Testis (tissue), 3 donors: ENCODE results near the gene SEPTIN5. TPM values are rescaled to one million over a fixed set of nuclear protein-coding genes. Genes with fewer than 3 reads are reported as not detected.
A peak's percentile ranks its signal among the peaks of the same experiment; 100 is the strongest.

Experiments
- DNase-seq: peaks from one replicate; pipeline ENCODE4 v3.0.0-alpha.2; 2019
- H3K27ac ChIP-seq, 2 donors: fragments of 200-600 bp; sonication (generic); one replicate each; pipeline ENCODE4 v1.5.1; 2019
- H3K27me3 ChIP-seq: fragments of 200-600 bp; sonication (generic); one replicate; pipeline ENCODE4 v1.5.1; 2019
- H3K36me3 ChIP-seq: fragments of 200-600 bp; sonication (generic); one replicate; pipeline ENCODE4 v1.5.1; 2017; ENCODE audit warnings: low read depth; ENCODE audit errors: missing control alignments
- H3K4me1 ChIP-seq: fragments of 200-600 bp; sonication (generic); one replicate; pipeline ENCODE4 v1.5.1; 2019
- H3K4me3 ChIP-seq, 2 donors: fragments of 200-600 bp; sonication (generic); one replicate each; pipeline ENCODE4 v1.5.1; 2017 to 2019
- H3K9me3 ChIP-seq: fragments of 200-600 bp; sonication (generic); one replicate; pipeline ENCODE4 v1.5.1; 2017
- POLR2A ChIP-seq: fragments of 450-650 bp; IDR thresholded peaks from one replicate; pipeline ENCODE4 v1.6.1; 2017; ENCODE audit warnings: antibody characterized with exemption, mild to moderate bottlenecking, moderate library complexity
- WGBS, 2 donors: methylation state at CpG; one replicate each; pipeline ENCODE4 v1.1.5; 2018; 5-methylcytosine and 5-hydroxymethylcytosine counted together
- intact Hi-C: fragments of 100-400 bp; cut with DNase I; formaldehyde crosslinking; loops from one replicate; pipeline ENCODE4 v1.15.1; 2023; ENCODE audit warnings: low total_unique reads
- polyA plus RNA-seq: library from polyadenylated mRNA; stranded (reverse); fragments of 350-450 nt; fragmentation: Illumina TruSeq; extraction: RNeasy Lipid Tissue Mini Kit (QIAGEN cat#74804); gene quantifications from one replicate; pipeline ENCODE4 v1.2.3, GENCODE V29; 2014; ENCODE audit warnings: low read depth, low replicate concordance; ENCODE audit not compliant: insufficient read depth
- total RNA-seq, 2 donors: library from RNA; depleted of rRNA; stranded (reverse); fragments of >200 nt; gene quantifications; one replicate each; pipeline ENCODE4 v1.2.3, GENCODE V29; 2016
- TF ChIP-seq, protein P1 (sequence below), 3 experiments: fragments of 450-650 bp in 2 of 3; fragments of 200-600 bp in 1 of 3; sonication (generic) in 1 of 3; IDR thresholded peaks; one replicate each; pipeline ENCODE4 v1.5.1; 2016 to 2019; ENCODE audit warnings: antibody characterized with exemption in 3 of 3, mild to moderate bottlenecking in 2 of 3, moderate library complexity in 1 of 3

SEPTIN5 gene
- total and polyA plus RNA-seq, 3 donors from 2014 or later: 33.9 to 89.3 (median 68.9) TPM

DNA sequence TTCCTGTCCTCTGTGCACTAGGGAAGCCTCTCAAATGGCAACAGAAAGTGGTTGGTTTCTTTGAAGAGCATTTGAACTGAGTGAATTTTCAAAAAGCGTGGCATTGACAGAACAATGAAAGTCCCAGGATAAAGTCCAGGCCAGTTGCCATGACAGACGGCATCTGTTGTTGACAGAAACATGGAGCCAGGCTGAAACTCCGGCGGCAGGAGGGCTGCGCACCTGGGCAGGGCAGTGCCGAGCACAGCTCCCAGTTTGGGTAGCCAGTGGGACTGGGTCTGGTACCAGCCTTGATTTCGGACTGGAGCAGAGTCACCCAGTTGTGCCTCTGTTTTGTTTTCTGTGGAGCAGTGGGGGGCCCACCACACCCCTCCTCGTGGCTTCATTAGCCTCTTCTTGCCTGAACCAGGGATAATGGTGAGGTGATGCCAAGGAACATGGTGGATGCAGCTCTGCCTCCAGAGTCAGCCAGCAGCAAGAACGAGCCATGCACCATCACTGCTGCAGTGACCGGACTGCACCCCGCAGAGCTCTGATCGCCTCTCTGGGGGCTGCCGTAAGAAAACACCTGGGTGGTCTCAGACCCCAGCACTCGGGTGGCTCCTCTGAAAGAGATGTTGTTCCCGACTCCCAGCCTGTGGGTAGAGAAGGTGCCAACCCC lies 9.8 kb upstream of the SEPTIN5 start:
- DNase-seq: peak; percentile 10
- 79 to 90% methylated on average over 8 to 15 of the region's 15 CpGs for WGBS, 2 donors
- H3K27me3 ChIP-seq: no peaks in the 10 kb centered on the region

GRCh38 chr22:19705181-19705934 lies 8.9 kb upstream of the SEPTIN5 start:
- Histone ChIP-seq H3K27me3 (no peaks in the 10 kb centered on the region), H3K4me1 (no peaks in the 10 kb centered on the region), H3K36me3 (no peaks in the 10 kb centered on the region), H3K9me3 (no peaks in the 10 kb centered on the region), H3K4me3 (no peak overlapping the region), H3K27ac (no peak overlapping the region)
- DNase-seq: peak; percentile 8
- TF ChIP-seq, protein P1, sequence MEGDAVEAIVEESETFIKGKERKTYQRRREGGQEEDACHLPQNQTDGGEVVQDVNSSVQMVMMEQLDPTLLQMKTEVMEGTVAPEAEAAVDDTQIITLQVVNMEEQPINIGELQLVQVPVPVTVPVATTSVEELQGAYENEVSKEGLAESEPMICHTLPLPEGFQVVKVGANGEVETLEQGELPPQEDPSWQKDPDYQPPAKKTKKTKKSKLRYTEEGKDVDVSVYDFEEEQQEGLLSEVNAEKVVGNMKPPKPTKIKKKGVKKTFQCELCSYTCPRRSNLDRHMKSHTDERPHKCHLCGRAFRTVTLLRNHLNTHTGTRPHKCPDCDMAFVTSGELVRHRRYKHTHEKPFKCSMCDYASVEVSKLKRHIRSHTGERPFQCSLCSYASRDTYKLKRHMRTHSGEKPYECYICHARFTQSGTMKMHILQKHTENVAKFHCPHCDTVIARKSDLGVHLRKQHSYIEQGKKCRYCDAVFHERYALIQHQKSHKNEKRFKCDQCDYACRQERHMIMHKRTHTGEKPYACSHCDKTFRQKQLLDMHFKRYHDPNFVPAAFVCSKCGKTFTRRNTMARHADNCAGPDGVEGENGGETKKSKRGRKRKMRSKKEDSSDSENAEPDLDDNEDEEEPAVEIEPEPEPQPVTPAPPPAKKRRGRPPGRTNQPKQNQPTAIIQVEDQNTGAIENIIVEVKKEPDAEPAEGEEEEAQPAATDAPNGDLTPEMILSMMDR (IDR thresholded peaks at IDR 0.05): no peak
- WGBS, 2 donors: 77 to 83% methylated on average over 6 to 14 of the region's 14 CpGs
- intact Hi-C loops: no loop called here

More for the DNA sequence above, 9.8 kb upstream of the SEPTIN5 start:
- H3K4me1 ChIP-seq: no peaks in the 10 kb centered on the region
- H3K9me3 ChIP-seq: no peaks in the 10 kb centered on the region
- intact Hi-C loops: no loop called here
- H3K27ac ChIP-seq: no peak overlapping the region
- no peak overlapping the region for H3K4me3 ChIP-seq
- TF ChIP-seq, protein P1 (IDR thresholded peaks at IDR 0.05): no peak
- TF ChIP-seq POLR2A: no peak
- no peaks in the 10 kb centered on the region for H3K36me3 ChIP-seq

DNA sequence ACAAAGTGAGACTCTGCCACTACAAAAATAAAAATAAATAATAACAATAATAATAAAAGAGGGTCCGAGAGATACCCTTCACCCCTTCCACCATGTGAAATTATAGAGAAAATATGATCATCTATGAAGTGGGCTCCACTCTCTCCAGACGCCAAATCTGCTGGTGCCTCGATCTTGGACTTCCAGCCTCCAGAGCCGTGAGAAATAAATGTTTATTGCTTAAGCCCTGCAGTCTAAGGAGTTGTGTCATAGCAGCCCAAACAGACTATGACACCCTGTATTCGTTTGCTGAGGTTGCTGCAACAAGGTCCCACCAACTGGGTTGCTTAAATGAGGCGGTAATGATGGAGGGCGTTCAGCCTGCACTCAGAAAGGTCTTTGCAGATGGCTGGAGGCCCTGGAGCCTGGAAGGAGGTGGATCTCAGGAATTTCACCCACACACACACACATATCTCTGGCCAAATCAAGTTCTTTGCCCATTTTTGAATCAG lies 7.6 kb upstream of the SEPTIN5 start:
- H3K27ac ChIP-seq: no peak overlapping the region
- 93 to 95% methylated on average over 7 of the region's 7 CpGs for WGBS, 2 donors
- H3K9me3 ChIP-seq: no peaks in the 10 kb centered on the region
- H3K4me3 ChIP-seq: no peak overlapping the region
- H3K36me3 ChIP-seq: no peaks in the 10 kb centered on the region
- intact Hi-C loops: no loop called here
- H3K27me3 ChIP-seq: no peaks in the 10 kb centered on the region
- no peaks in the 10 kb centered on the region for H3K4me1 ChIP-seq
- TF ChIP-seq POLR2A: no peak
- TF ChIP-seq, protein P1 (IDR thresholded peaks at IDR 0.05): no peak
- no peak for DNase-seq

DNA sequence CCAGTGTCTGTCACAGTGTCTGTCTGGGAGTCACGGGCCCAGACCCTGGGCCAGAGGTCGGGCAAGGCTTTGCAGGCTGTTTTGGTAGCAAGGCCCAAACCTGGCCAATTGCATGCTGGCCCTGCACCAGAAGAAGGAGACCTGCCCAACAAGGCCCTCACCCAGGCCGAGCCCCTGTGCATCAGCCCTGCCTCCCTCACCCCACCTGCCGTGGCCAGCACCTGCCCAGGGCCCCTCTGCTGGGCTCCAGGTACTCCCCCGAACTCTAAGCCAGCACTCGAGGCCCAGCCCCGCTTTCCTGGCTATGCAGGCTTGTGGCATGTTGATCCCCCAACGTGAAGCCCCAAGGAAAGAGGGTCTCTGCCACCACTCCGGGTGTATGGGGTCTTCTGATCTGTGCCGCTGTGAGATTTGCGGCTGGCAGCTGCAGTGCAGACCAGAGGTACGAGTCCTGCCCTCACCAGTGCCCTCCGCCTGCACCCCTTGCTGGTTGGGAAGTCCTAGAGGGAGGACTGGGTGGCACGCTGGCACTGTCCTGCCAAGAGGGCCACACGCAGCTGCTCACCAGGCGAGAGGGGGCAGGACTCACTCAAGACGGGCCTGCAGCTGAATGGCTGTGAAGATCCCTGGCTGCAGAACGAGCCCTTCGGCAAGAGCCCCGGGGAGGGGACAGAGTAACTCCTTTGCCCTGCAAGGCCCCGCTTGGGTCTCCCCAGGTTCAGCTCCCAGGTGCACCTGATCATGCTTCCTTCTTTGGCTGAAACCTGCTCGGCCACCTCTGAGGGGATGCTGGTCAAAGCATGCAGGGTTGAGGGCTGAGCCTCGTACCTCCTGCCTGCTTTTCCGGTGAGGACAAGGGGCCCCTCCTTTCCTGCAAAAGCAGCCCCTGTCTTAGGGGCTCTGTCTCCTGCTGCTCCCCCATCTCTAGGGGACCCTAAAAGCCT lies 6.7 kb upstream of the SEPTIN5 start:
- intact Hi-C loops: no loop called here
- H3K36me3 ChIP-seq: no peaks in the 10 kb centered on the region
- no peak overlapping the region for H3K4me3 ChIP-seq
- no peak for DNase-seq
- 91% methylated on average over 10 to 24 of the region's 24 CpGs for WGBS, 2 donors
- no peaks in the 10 kb centered on the region for H3K27me3 ChIP-seq
- H3K9me3 ChIP-seq: no peaks in the 10 kb centered on the region
- TF ChIP-seq, protein P1 (IDR thresholded peaks at IDR 0.05): no peak
- TF ChIP-seq POLR2A: no peak
- no peaks in the 10 kb centered on the region for H3K4me1 ChIP-seq
- H3K27ac ChIP-seq: no peak overlapping the region
